Uterus (tissue), 4 donors: ENCODE measurements around the gene NPR1. TPM values are rescaled to one million over a fixed set of nuclear protein-coding genes. Genes with fewer than 3 reads are reported as not detected.

ENCODE experiments used
- DNase-seq, 2 donors: peaks; one replicate each; pipeline ENCODE4 v3.0.0-alpha.2; 2019 to 2020
- H3K27ac ChIP-seq, 2 donors: fragments of 200-600 bp; sonication (generic); 1 replicate in 1 of 2; 2 replicates in 1 of 2; pipeline ENCODE4 v1.5.1; 2016 to 2018
- H3K27me3 ChIP-seq, 2 donors: fragments of 200-600 bp; sonication (generic); one replicate each; pipeline ENCODE4 v1.5.1; 2018 to 2019; ENCODE audit warnings: control low read depth in 1 of 2
- H3K36me3 ChIP-seq, 2 donors: fragments of 200-600 bp; sonication (generic); one replicate each; pipeline ENCODE4 v1.5.1; 2019; ENCODE audit warnings: control low read depth in 1 of 2
- H3K4me1 ChIP-seq, 2 donors: fragments of 200-600 bp; sonication (generic); one replicate each; pipeline ENCODE4 v1.5.1; 2018 to 2019; ENCODE audit warnings: control low read depth in 1 of 2
- H3K4me3 ChIP-seq, 2 donors: fragments of 200-600 bp; sonication (generic); 1 replicate in 1 of 2; 2 replicates in 1 of 2; pipeline ENCODE4 v1.5.1; 2018 to 2019; ENCODE audit warnings: mild to moderate bottlenecking in 1 of 2
- H3K9me3 ChIP-seq, 2 donors: fragments of 200-600 bp; sonication (generic); one replicate each; pipeline ENCODE4 v1.5.1; 2019; ENCODE audit warnings: control low read depth in 1 of 2
- CTCF ChIP-seq, 4 experiments: fragments of 200-600 bp in 2 of 4; fragments of 450-650 bp in 2 of 4; sonication (generic) in 2 of 4; IDR thresholded peaks; one replicate each; pipeline ENCODE4 v1.5.1; 2016 to 2019; ENCODE audit warnings: antibody characterized with exemption in 4 of 4, mild to moderate bottlenecking in 2 of 4, moderate library complexity in 1 of 4
- POLR2A ChIP-seq, 2 donors: fragments of 450-650 bp; IDR thresholded peaks; one replicate each; pipeline ENCODE4 v1.6.1; 2016; ENCODE audit warnings: antibody characterized with exemption in 2 of 2, mild to moderate bottlenecking in 1 of 2, moderate library complexity in 1 of 2
- intact Hi-C: fragments of 100-400 bp; cut with DNase I; formaldehyde crosslinking; loops from one replicate; pipeline ENCODE4 v1.15.1; 2023; ENCODE audit warnings: low total_unique reads
- total RNA-seq, 4 donors: library from RNA; depleted of rRNA in 3 of 4; stranded (reverse); fragments of >200 nt in 3 of 4; gene quantifications; one replicate each; pipeline versions ENCODE4 v1.1.0 to v1.2.4, GENCODE V29; 2014 to 2023
- donor health status: DM: yes; HTN: yes; CAD: no.

The NPR1 gene
- total RNA-seq, 4 donors from 2014 or later = 34.1 to 74.0 (median 50.8) TPM

GRCh38 chr1:153687346-153688125 lies 9.0 kb downstream of the NPR1 start:
- Histone ChIP-seq H3K4me1 (no peaks in the 10 kb centered on the region), H3K27me3 (no peaks in the 10 kb centered on the region), H3K4me3 (no peak overlapping the region), H3K27ac (no peak overlapping the region), H3K36me3 (no peaks in the 10 kb centered on the region), H3K9me3 (no peaks in the 10 kb centered on the region)
- TF ChIP-seq POLR2A (IDR thresholded peaks at IDR 0.05) = no peak
- TF ChIP-seq CTCF (IDR thresholded peaks at IDR 0.05) = no peak
- intact Hi-C loops = no loop called here
- DNase-seq = no peak

- no peaks in the 10 kb centered on the region for H3K36me3 ChIP-seq
- H3K9me3 ChIP-seq = no peaks in the 10 kb centered on the region
- no peak for DNase-seq
- intact Hi-C loops = no loop called here
- H3K4me1 ChIP-seq = no peaks in the 10 kb centered on the region
- no peak for TF ChIP-seq POLR2A (IDR thresholded peaks at IDR 0.05)
- TF ChIP-seq CTCF (IDR thresholded peaks at IDR 0.05) = no peak
- H3K27ac ChIP-seq = no peak overlapping the region
- no peaks in the 10 kb centered on the region for H3K27me3 ChIP-seq
- no peak overlapping the region for H3K4me3 ChIP-seq
These were observed 9.8 kb downstream of the NPR1 start for GRCh38 chr1:153688276-153688675.

- TF ChIP-seq CTCF (IDR thresholded peaks at IDR 0.05) = no peak
- Histone ChIP-seq H3K36me3 (no peaks in the 10 kb centered on the region), H3K4me3 (no peak overlapping the region), H3K9me3 (no peaks in the 10 kb centered on the region), H3K27ac (no peak overlapping the region), H3K4me1 (no peaks in the 10 kb centered on the region), H3K27me3 (no peaks in the 10 kb centered on the region)
- DNase-seq = no peak
- intact Hi-C loops = no loop called here
These were observed 10.3 kb downstream of the NPR1 start for GRCh38 chr1:153688736-153689328.

- intact Hi-C loops = no loop called here
- TF ChIP-seq CTCF (IDR thresholded peaks at IDR 0.05) (no peak), POLR2A (IDR thresholded peaks at IDR 0.05) (no peak)
These were observed 15.0 kb downstream of the NPR1 start for GRCh38 chr1:153693466-153693865.

DNA sequence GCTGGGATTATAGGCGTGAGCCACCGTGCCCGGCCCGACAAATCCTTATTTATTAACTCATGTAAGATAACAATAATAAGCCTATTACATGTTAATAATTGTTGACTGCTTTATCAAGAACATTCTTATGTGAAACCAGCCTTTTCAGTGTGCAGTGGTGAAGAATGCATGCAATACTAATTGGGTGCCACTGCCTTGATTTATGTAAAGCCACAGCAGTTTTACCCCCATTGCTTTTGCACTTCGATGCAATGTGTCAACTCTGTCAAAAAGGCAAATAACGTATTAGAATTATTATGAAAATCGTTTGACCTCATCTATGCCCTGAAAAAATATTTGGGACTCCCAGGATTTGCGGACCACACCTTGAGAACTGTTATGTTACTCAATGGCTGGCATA lies 18.3 kb downstream of the NPR1 start:
- Histone ChIP-seq H3K4me1 (peaks cover 0 to 15% of the 10 kb centered on the region in 2 donors), H3K27ac (peak overlapping the region; percentile 95 to 96), H3K4me3 (no peak overlapping the region), H3K27me3 (no peaks in the 10 kb centered on the region), H3K9me3 (no peaks in the 10 kb centered on the region), H3K36me3 (no peaks in the 10 kb centered on the region)
- intact Hi-C loops = no loop called here
- no peak for TF ChIP-seq CTCF (IDR thresholded peaks at IDR 0.05)
- no peak for TF ChIP-seq POLR2A (IDR thresholded peaks at IDR 0.05)
- no peak for DNase-seq

More at GRCh38 chr1:153693466-153693865, 15.0 kb downstream of the NPR1 start:
- H3K9me3 ChIP-seq = no peaks in the 10 kb centered on the region
- H3K4me3 ChIP-seq = no peak overlapping the region
- no peaks in the 10 kb centered on the region for H3K27me3 ChIP-seq
- H3K4me1 ChIP-seq = peaks cover 0 to 11% of the 10 kb centered on the region in 2 donors
- no peak overlapping the region for H3K27ac ChIP-seq
- no peak for DNase-seq
- H3K36me3 ChIP-seq = no peaks in the 10 kb centered on the region
